ENCODE results near the gene MDN1. TPM values are rescaled to one million over a fixed set of nuclear protein-coding genes. Genes with fewer than 3 reads are reported as not detected.
"Not testable (repeated sequence)": the region's sequence is repeated elsewhere in the genome, so short reads cannot be mapped to it uniquely, and the experiment has no call there.

The MDN1 gene
- total RNA-seq, 2 experiments from 2014 or later, result 40.3 to 40.4 TPM

- peaks cover 15% of the 10 kb centered on the region for H3K4me1 ChIP-seq (ENCODE audit: insufficient read depth, low read length)
- CTCF ChIA-PET, result no interaction called here
- TF ChIP-seq, protein P1, sequence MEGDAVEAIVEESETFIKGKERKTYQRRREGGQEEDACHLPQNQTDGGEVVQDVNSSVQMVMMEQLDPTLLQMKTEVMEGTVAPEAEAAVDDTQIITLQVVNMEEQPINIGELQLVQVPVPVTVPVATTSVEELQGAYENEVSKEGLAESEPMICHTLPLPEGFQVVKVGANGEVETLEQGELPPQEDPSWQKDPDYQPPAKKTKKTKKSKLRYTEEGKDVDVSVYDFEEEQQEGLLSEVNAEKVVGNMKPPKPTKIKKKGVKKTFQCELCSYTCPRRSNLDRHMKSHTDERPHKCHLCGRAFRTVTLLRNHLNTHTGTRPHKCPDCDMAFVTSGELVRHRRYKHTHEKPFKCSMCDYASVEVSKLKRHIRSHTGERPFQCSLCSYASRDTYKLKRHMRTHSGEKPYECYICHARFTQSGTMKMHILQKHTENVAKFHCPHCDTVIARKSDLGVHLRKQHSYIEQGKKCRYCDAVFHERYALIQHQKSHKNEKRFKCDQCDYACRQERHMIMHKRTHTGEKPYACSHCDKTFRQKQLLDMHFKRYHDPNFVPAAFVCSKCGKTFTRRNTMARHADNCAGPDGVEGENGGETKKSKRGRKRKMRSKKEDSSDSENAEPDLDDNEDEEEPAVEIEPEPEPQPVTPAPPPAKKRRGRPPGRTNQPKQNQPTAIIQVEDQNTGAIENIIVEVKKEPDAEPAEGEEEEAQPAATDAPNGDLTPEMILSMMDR (IDR thresholded peaks at IDR 0.05), result no peak
- POLR2A ChIA-PET, result no interaction called here
- Mint-ChIP-seq H3K4me3 (peak overlapping the region; percentile 32), H3K27ac (no peak overlapping the region), H3K36me3 (ENCODE audit: low read depth) (peaks cover 68% of the 10 kb centered on the region), H3K27me3 (no peaks in the 10 kb centered on the region), H3K9me3 (no peaks in the 10 kb centered on the region), H3K4me1 (ENCODE audit: low read depth) (peaks cover 31% of the 10 kb centered on the region)
- H3K36me3 ChIP-seq (ENCODE audit: insufficient read depth, low read length), result peaks cover 41% of the 10 kb centered on the region
- no peaks in the 10 kb centered on the region for H3K9me3 ChIP-seq (ENCODE audit: control insufficient read depth in 1 of 2, insufficient read depth in 1 of 2, low read length in 2 of 2)
- H3K27me3 ChIP-seq (ENCODE audit: control insufficient read depth in 1 of 2, insufficient read depth in 2 of 2, low read length in 2 of 2), result no peaks in the 10 kb centered on the region
- DNase-seq (no peak), ATAC-seq (ENCODE audit: poor library complexity) (no peak)
- H3K27ac ChIP-seq (ENCODE audit: low read depth in 1 of 2, low read length in 2 of 2), result no peak overlapping the region
- intact Hi-C loops (cut with DNase I, micrococcal nuclease), result loop anchor here in 1 of 2 experiments (5.0 kb wide), 1 partner anchor 176 kb away; the partner anchor contains the start of gene MDN1
- no peak overlapping the region for H3K4me3 ChIP-seq (ENCODE audit: low read length)
Measured at GRCh38 chr6:89640804-89641203, 178.8 kb downstream of the MDN1 start.

GRCh38 chr6:89638320-89639195 is 181.0 kb downstream of the MDN1 start, which contains the start of gene LYRM2:
LYRM2 (minus strand) TSS chr6:89638747; CDS start chr6:89638716, 31 bp downstream.
- peaks cover 70% of the 10 kb centered on the region for H3K36me3 Mint-ChIP-seq (ENCODE audit: low read depth)
- H3K36me3 ChIP-seq (ENCODE audit: insufficient read depth, low read length), result peaks cover 33% of the 10 kb centered on the region
- peak within 1 kb of the TSS; percentile 92 to 99 for H3K27ac ChIP-seq (ENCODE audit: low read depth in 1 of 2, low read length in 2 of 2)
- H3K27ac Mint-ChIP-seq, result peak within 1 kb of the TSS; percentile 98
- H3K4me3 ChIP-seq (ENCODE audit: low read length), result peak within 1 kb of the TSS; percentile 93
- intact Hi-C loops (cut with DNase I, micrococcal nuclease), result loop anchor here in 1 of 2 experiments (5.0 kb wide), 1 partner anchor 676 kb away; the partner anchor contains the start of gene RNGTT
- peak within 1 kb of the TSS; percentile 97 for H3K4me3 Mint-ChIP-seq
- TF ChIP-seq, protein P1 (IDR thresholded peaks at IDR 0.05), result no peak
- CTCF ChIA-PET, result interaction anchor here (1.5 to 1.8 kb wide), 2 partner anchors 29 to 266 kb away, joined by 4 read pairs; no protein-coding TSS in a partner anchor
- POLR2A ChIA-PET, result interaction anchor here (0.6 to 3.2 kb wide), 11 partner anchors 10 to 1936 kb away, joined by 3 to 22 read pairs (median 6); partner anchors contain the start of genes AKIRIN2, ANKRD6, CASP8AP2 and MDN1
- H3K4me1 Mint-ChIP-seq (ENCODE audit: low read depth), result peaks cover 35% of the 10 kb centered on the region
- H3K9me3 ChIP-seq (ENCODE audit: control insufficient read depth in 1 of 2, insufficient read depth in 1 of 2, low read length in 2 of 2), result no peaks in the 10 kb centered on the region
- DNase-seq (peak; percentile 80 to 95 (median 86)), ATAC-seq (ENCODE audit: poor library complexity) (peak; percentile 95)
- no peaks in the 10 kb centered on the region for H3K9me3 Mint-ChIP-seq
- H3K27me3 Mint-ChIP-seq, result no peaks in the 10 kb centered on the region
- H3K27me3 ChIP-seq (ENCODE audit: control insufficient read depth in 1 of 2, insufficient read depth in 2 of 2, low read length in 2 of 2), result no peaks in the 10 kb centered on the region
- H3K4me1 ChIP-seq (ENCODE audit: insufficient read depth, low read length), result peaks cover 15% of the 10 kb centered on the region

GRCh38 chr6:89637960-89638319 is 181.7 kb downstream of the MDN1 start:
- CTCF ChIA-PET, result interaction anchor here (1.5 to 1.8 kb wide), 2 partner anchors 28 to 266 kb away, joined by 4 read pairs; no protein-coding TSS in a partner anchor

GRCh38 chr6:89636412-89636811 is 183.2 kb downstream of the MDN1 start:
- peaks cover 61% of the 10 kb centered on the region for H3K36me3 Mint-ChIP-seq (ENCODE audit: low read depth)
- peak overlapping the region; percentile 62 for H3K4me3 Mint-ChIP-seq
- intact Hi-C loops (cut with DNase I, micrococcal nuclease), result loop anchor here in 1 of 2 experiments (2.0 to 5.0 kb wide), 2 partner anchors 674 to 950 kb away; partner anchors contain the start of genes MAP3K7 and RNGTT
- DNase-seq; H3K27me3 Mint-ChIP-seq; H3K9me3 Mint-ChIP-seq; H3K27me3 ChIP-seq (ENCODE audit: control insufficient read depth in 1 of 2, insufficient read depth in 2 of 2, low read length in 2 of 2); ATAC-seq (ENCODE audit: poor library complexity); POLR2A ChIA-PET; H3K27ac ChIP-seq (ENCODE audit: low read depth in 1 of 2, low read length in 2 of 2); H3K9me3 ChIP-seq (ENCODE audit: control insufficient read depth in 1 of 2, insufficient read depth in 1 of 2, low read length in 2 of 2); H3K4me3 ChIP-seq (ENCODE audit: low read length): not testable (repeated sequence)
- CTCF ChIA-PET, result interaction anchor here (0.7 kb wide), 1 partner anchor 96 kb away, joined by 3 read pairs; no protein-coding TSS in a partner anchor
- peaks cover 35% of the 10 kb centered on the region for H3K4me1 Mint-ChIP-seq (ENCODE audit: low read depth)
- peak overlapping the region; percentile 30 for H3K27ac Mint-ChIP-seq
- H3K36me3 ChIP-seq (ENCODE audit: insufficient read depth, low read length), result peaks cover 24% of the 10 kb centered on the region
- H3K4me1 ChIP-seq (ENCODE audit: insufficient read depth, low read length), result peaks cover 15% of the 10 kb centered on the region

More at GRCh38 chr6:89637960-89638319, 181.7 kb downstream of the MDN1 start:
- Histone ChIP-seq H3K4me3 (ENCODE audit: low read length) (peak overlapping the region; percentile 93), H3K27ac (ENCODE audit: low read depth in 1 of 2, low read length in 2 of 2) (peak overlapping the region; percentile 92 to 99), H3K9me3 (ENCODE audit: control insufficient read depth in 1 of 2, insufficient read depth in 1 of 2, low read length in 2 of 2) (no peaks in the 10 kb centered on the region), H3K36me3 (ENCODE audit: insufficient read depth, low read length) (peaks cover 27% of the 10 kb centered on the region), H3K27me3 (ENCODE audit: control insufficient read depth in 1 of 2, insufficient read depth in 2 of 2, low read length in 2 of 2) (no peaks in the 10 kb centered on the region), H3K4me1 (ENCODE audit: insufficient read depth, low read length) (peaks cover 15% of the 10 kb centered on the region)
- intact Hi-C loops (cut with DNase I, micrococcal nuclease), result loop anchor here in 1 of 2 experiments (2.0 to 5.0 kb wide), 2 partner anchors 676 to 949 kb away; partner anchors contain the start of genes MAP3K7 and RNGTT
- H3K4me3 Mint-ChIP-seq, result peak overlapping the region; percentile 97
- POLR2A ChIA-PET, result interaction anchor here (0.6 to 3.2 kb wide), 12 partner anchors 10 to 1936 kb away, joined by 3 to 22 read pairs (median 5); partner anchors contain the start of genes AKIRIN2, ANKRD6, CASP8AP2 and MDN1
- H3K36me3 Mint-ChIP-seq (ENCODE audit: low read depth), result peaks cover 67% of the 10 kb centered on the region
- ATAC-seq (ENCODE audit: poor library complexity) (peak; percentile 2), DNase-seq (no peak)
- H3K27me3 Mint-ChIP-seq, result no peaks in the 10 kb centered on the region
- peak overlapping the region; percentile 98 for H3K27ac Mint-ChIP-seq
- TF ChIP-seq, protein P1 (IDR thresholded peaks at IDR 0.05), result no peak
- H3K4me1 Mint-ChIP-seq (ENCODE audit: low read depth), result peaks cover 35% of the 10 kb centered on the region
- H3K9me3 Mint-ChIP-seq, result no peaks in the 10 kb centered on the region

Data from CD4-positive, alpha-beta T cell (primary cell).